ENCODE data around the gene NLRC5. TPM values are rescaled to one million over a fixed set of nuclear protein-coding genes. Genes with fewer than 3 reads are reported as not detected.

The NLRC5 gene
- total RNA-seq, 1 experiment from 2014 or later: 2.4 TPM

- H3K9me3 ChIP-seq (ENCODE audit: control insufficient read depth, low read depth, low read length): no peaks in the 10 kb centered on the region
- H2BK5ac ChIP-seq (ENCODE audit: insufficient read length, low read length): no peak overlapping the region
- no peak for DNase-seq
- no peak overlapping the region for H2BK15ac ChIP-seq (ENCODE audit: low read depth, low read length)
- H3K4me2 ChIP-seq (ENCODE audit: insufficient read depth, insufficient read length, low read length): no peak overlapping the region
- Mint-ChIP-seq H3K9me3 (no peaks in the 10 kb centered on the region), H3K27me3 (ENCODE audit: low read depth) (no peaks in the 10 kb centered on the region), H3K36me3 (ENCODE audit: insufficient read depth in 1 of 3, low read depth in 3 of 3) (peaks cover 43 to 80% (median 60%) of the 10 kb centered on the region in 3 experiments), H3K4me3 (no peak overlapping the region), H3K4me1 (peaks cover 0 to 3% of the 10 kb centered on the region in 2 experiments; a peak in 1 of 4 replicates), H3K27ac (peak overlapping the region in 1 of 3 experiments; percentile 49; a peak in 1 of 7 replicates)
- H2BK20ac ChIP-seq (ENCODE audit: low read depth, low read length, poor library complexity, severe bottlenecking): no peak overlapping the region
- H3K9ac ChIP-seq (ENCODE audit: extremely low read depth, insufficient read length, low read length): no peak overlapping the region
- TF ChIP-seq CTCF (conservative IDR thresholded peaks at IDR 0.05): no peak
- no peak overlapping the region for H2AFZ ChIP-seq (ENCODE audit: low read length)
- H3K14ac ChIP-seq (ENCODE audit: insufficient read depth, low read length): no peak overlapping the region
- no CpG with 5 or more reads among the region's 9 CpGs for WGBS (ENCODE audit: extremely low coverage, insufficient read length, low lambda C conversion rate)
- H3K56ac ChIP-seq (ENCODE audit: insufficient read length, low read depth, low read length): no peak overlapping the region
- no peak overlapping the region for H2BK12ac ChIP-seq (ENCODE audit: insufficient read length, low read depth, low read length)
- H3K27me3 ChIP-seq (ENCODE audit: insufficient read depth, low read length): no peaks in the 10 kb centered on the region
- no peak overlapping the region for H4K91ac ChIP-seq (ENCODE audit: insufficient read length, low read depth, low read length)
- no peak overlapping the region for H3K4ac ChIP-seq (ENCODE audit: low read depth, low read length)
- no peaks in the 10 kb centered on the region for H3K79me1 ChIP-seq (ENCODE audit: insufficient read depth, low read depth, low read length, poor library complexity, severe bottlenecking)
- H3K23ac ChIP-seq (ENCODE audit: insufficient read length, low read depth, low read length): no peak overlapping the region
- H3K79me2 ChIP-seq (ENCODE audit: insufficient read depth, low read length): no peaks in the 10 kb centered on the region
- no peaks in the 10 kb centered on the region for H3K4me1 ChIP-seq (ENCODE audit: insufficient read depth, low read length)
- no peak overlapping the region for H4K8ac ChIP-seq (replicated peaks; ENCODE audit: insufficient read length, low read depth, low read length)
- H2BK120ac ChIP-seq (ENCODE audit: low read depth, low read length, poor library complexity, severe bottlenecking): no peak overlapping the region
- no peak overlapping the region for H3K27ac ChIP-seq (ENCODE audit: insufficient read length, low read depth, low read length)
- H4K20me1 ChIP-seq (ENCODE audit: control insufficient read depth, insufficient read depth, insufficient read length): no peaks in the 10 kb centered on the region
- no peak overlapping the region for H3T11ph ChIP-seq (ENCODE audit: low read length)
- H3K23me2 ChIP-seq (ENCODE audit: insufficient read length, low read depth, low read length, poor library complexity, severe bottlenecking): no peaks in the 10 kb centered on the region
- no peak overlapping the region for H4K5ac ChIP-seq (ENCODE audit: insufficient read length, low read depth, low read length)
- no peak overlapping the region for H2AK5ac ChIP-seq (ENCODE audit: insufficient read length, low read length)
- no peak overlapping the region for H3K18ac ChIP-seq (ENCODE audit: insufficient read length, low read depth, low read length)
These were observed 47.5 kb upstream of the NLRC5 start for GRCh38 chr16:56941856-56942331.

Measured in H9 (cell line).